GM23338 (cell line): ENCODE results near the gene ANTXR2.

ENCODE experiments used
- CREB1 ChIP-seq: fragments of 250-450 bp; sonication (Bioruptor Pico); IDR thresholded peaks from 2 replicates; pipeline ENCODE4 v1.5.0; 2020; ENCODE audit warnings: low read depth, mild to moderate bottlenecking, moderate library complexity
- EZH2 ChIP-seq: fragments of 200-600 bp; sonication (generic); IDR thresholded peaks from one replicate; pipeline ENCODE4 v1.8.0; 2017; ENCODE audit warnings: antibody characterized with exemption, mild to moderate bottlenecking, low read depth; ENCODE audit not compliant: unreplicated experiment
- EZH2phosphoT487 ChIP-seq: fragments of 200-600 bp; sonication (generic); IDR thresholded peaks from one replicate; pipeline ENCODE4 v1.8.1; 2018; ENCODE audit warnings: antibody characterized with exemption; ENCODE audit not compliant: unreplicated experiment
- JUNB ChIP-seq: IDR thresholded peaks from one replicate; pipeline ENCODE4 v1.6.1; 2016; ENCODE audit warnings: antibody characterized with exemption; ENCODE audit not compliant: unreplicated experiment
- NANOG ChIP-seq: IDR thresholded peaks from 2 replicates; pipeline ENCODE4 v1.6.1; 2016; ENCODE audit warnings: antibody characterized with exemption, borderline replicate concordance
- POLR2AphosphoS5 ChIP-seq: IDR thresholded peaks from 2 replicates; pipeline ENCODE4 v1.6.1; 2016; ENCODE audit warnings: antibody characterized with exemption, low read depth
- STAT1 ChIP-seq: IDR thresholded peaks from one replicate; pipeline ENCODE4 v1.6.1; 2016; ENCODE audit warnings: antibody characterized with exemption; ENCODE audit not compliant: unreplicated experiment
- ZNF114 ChIP-seq: fragments of 250-450 bp; sonication (Bioruptor Pico); IDR thresholded peaks from 2 replicates; pipeline ENCODE4 v1.5.0; 2020; ENCODE audit warnings: mild to moderate bottlenecking, moderate library complexity
- ZNF331 ChIP-seq: fragments of 250-450 bp; sonication (Bioruptor Pico); IDR thresholded peaks from 2 replicates; pipeline ENCODE4 v1.5.0; 2020; ENCODE audit warnings: low read depth, mild to moderate bottlenecking, moderate library complexity
- TF ChIP-seq, protein P1 (sequence below), 2 experiments: fragments of 200-600 bp in 1 of 2; sonication (generic) in 1 of 2; conservative IDR thresholded peaks; 2 replicates each; pipeline versions ENCODE4 v1.5.1 to v1.6.1; 2016 to 2017; ENCODE audit warnings: antibody characterized with exemption in 2 of 2, low read depth in 2 of 2, mild to moderate bottlenecking in 2 of 2, moderate library complexity in 1 of 2
- TF ChIP-seq, protein P2 (sequence below): IDR thresholded peaks from one replicate; pipeline ENCODE4 v1.6.1; 2018; ENCODE audit warnings: antibody characterized with exemption; ENCODE audit not compliant: unreplicated experiment
- TF ChIP-seq, protein P3 (sequence below): IDR thresholded peaks from 2 replicates; pipeline ENCODE4 v1.6.1; 2016; ENCODE audit warnings: antibody characterized with exemption
- TF ChIP-seq, protein P4 (sequence below): fragments of 250-450 bp; sonication (Bioruptor Pico); IDR thresholded peaks from 2 replicates; pipeline ENCODE4 v1.5.0; 2020; ENCODE audit warnings: mild to moderate bottlenecking, moderate library complexity

DNA sequence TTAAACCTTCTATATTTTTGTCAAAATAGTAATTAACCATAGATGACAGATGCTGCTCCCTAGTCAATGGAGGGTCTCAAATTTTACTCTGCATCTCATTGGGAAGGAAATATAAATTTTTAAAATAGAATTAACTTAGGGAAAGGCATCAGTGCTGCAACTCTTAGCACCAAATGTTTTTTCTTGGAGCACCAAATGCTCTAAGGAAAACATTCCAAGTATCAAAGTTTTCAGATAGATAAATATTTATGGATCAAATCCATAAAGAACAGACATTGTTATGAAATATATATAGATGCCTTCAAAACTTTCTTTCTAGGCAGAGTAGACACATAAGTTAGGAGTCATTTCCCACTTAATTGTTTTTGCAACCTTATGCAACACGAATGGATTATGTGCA, 168.7 kb downstream of the ANTXR2 start:
- TF ChIP-seq POLR2AphosphoS5 (no peak), EZH2phosphoT487 (no peak), EZH2 (no peak), STAT1 (no peak), ZNF331 (no peak), NANOG (no peak), CREB1 (CRISPR knock-in tag) (no peak), JUNB (no peak), ZNF114 (CRISPR knock-in tag) (no peak)
- TF ChIP-seq, protein P1, sequence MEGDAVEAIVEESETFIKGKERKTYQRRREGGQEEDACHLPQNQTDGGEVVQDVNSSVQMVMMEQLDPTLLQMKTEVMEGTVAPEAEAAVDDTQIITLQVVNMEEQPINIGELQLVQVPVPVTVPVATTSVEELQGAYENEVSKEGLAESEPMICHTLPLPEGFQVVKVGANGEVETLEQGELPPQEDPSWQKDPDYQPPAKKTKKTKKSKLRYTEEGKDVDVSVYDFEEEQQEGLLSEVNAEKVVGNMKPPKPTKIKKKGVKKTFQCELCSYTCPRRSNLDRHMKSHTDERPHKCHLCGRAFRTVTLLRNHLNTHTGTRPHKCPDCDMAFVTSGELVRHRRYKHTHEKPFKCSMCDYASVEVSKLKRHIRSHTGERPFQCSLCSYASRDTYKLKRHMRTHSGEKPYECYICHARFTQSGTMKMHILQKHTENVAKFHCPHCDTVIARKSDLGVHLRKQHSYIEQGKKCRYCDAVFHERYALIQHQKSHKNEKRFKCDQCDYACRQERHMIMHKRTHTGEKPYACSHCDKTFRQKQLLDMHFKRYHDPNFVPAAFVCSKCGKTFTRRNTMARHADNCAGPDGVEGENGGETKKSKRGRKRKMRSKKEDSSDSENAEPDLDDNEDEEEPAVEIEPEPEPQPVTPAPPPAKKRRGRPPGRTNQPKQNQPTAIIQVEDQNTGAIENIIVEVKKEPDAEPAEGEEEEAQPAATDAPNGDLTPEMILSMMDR (conservative IDR thresholded peaks at IDR 0.05; ENCODE audit: low read depth in 2 of 2): no peak
- TF ChIP-seq, protein P2, sequence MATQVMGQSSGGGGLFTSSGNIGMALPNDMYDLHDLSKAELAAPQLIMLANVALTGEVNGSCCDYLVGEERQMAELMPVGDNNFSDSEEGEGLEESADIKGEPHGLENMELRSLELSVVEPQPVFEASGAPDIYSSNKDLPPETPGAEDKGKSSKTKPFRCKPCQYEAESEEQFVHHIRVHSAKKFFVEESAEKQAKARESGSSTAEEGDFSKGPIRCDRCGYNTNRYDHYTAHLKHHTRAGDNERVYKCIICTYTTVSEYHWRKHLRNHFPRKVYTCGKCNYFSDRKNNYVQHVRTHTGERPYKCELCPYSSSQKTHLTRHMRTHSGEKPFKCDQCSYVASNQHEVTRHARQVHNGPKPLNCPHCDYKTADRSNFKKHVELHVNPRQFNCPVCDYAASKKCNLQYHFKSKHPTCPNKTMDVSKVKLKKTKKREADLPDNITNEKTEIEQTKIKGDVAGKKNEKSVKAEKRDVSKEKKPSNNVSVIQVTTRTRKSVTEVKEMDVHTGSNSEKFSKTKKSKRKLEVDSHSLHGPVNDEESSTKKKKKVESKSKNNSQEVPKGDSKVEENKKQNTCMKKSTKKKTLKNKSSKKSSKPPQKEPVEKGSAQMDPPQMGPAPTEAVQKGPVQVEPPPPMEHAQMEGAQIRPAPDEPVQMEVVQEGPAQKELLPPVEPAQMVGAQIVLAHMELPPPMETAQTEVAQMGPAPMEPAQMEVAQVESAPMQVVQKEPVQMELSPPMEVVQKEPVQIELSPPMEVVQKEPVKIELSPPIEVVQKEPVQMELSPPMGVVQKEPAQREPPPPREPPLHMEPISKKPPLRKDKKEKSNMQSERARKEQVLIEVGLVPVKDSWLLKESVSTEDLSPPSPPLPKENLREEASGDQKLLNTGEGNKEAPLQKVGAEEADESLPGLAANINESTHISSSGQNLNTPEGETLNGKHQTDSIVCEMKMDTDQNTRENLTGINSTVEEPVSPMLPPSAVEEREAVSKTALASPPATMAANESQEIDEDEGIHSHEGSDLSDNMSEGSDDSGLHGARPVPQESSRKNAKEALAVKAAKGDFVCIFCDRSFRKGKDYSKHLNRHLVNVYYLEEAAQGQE: no peak
- TF ChIP-seq, protein P3, sequence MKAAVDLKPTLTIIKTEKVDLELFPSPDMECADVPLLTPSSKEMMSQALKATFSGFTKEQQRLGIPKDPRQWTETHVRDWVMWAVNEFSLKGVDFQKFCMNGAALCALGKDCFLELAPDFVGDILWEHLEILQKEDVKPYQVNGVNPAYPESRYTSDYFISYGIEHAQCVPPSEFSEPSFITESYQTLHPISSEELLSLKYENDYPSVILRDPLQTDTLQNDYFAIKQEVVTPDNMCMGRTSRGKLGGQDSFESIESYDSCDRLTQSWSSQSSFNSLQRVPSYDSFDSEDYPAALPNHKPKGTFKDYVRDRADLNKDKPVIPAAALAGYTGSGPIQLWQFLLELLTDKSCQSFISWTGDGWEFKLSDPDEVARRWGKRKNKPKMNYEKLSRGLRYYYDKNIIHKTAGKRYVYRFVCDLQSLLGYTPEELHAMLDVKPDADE: no peak
- TF ChIP-seq, protein P4, sequence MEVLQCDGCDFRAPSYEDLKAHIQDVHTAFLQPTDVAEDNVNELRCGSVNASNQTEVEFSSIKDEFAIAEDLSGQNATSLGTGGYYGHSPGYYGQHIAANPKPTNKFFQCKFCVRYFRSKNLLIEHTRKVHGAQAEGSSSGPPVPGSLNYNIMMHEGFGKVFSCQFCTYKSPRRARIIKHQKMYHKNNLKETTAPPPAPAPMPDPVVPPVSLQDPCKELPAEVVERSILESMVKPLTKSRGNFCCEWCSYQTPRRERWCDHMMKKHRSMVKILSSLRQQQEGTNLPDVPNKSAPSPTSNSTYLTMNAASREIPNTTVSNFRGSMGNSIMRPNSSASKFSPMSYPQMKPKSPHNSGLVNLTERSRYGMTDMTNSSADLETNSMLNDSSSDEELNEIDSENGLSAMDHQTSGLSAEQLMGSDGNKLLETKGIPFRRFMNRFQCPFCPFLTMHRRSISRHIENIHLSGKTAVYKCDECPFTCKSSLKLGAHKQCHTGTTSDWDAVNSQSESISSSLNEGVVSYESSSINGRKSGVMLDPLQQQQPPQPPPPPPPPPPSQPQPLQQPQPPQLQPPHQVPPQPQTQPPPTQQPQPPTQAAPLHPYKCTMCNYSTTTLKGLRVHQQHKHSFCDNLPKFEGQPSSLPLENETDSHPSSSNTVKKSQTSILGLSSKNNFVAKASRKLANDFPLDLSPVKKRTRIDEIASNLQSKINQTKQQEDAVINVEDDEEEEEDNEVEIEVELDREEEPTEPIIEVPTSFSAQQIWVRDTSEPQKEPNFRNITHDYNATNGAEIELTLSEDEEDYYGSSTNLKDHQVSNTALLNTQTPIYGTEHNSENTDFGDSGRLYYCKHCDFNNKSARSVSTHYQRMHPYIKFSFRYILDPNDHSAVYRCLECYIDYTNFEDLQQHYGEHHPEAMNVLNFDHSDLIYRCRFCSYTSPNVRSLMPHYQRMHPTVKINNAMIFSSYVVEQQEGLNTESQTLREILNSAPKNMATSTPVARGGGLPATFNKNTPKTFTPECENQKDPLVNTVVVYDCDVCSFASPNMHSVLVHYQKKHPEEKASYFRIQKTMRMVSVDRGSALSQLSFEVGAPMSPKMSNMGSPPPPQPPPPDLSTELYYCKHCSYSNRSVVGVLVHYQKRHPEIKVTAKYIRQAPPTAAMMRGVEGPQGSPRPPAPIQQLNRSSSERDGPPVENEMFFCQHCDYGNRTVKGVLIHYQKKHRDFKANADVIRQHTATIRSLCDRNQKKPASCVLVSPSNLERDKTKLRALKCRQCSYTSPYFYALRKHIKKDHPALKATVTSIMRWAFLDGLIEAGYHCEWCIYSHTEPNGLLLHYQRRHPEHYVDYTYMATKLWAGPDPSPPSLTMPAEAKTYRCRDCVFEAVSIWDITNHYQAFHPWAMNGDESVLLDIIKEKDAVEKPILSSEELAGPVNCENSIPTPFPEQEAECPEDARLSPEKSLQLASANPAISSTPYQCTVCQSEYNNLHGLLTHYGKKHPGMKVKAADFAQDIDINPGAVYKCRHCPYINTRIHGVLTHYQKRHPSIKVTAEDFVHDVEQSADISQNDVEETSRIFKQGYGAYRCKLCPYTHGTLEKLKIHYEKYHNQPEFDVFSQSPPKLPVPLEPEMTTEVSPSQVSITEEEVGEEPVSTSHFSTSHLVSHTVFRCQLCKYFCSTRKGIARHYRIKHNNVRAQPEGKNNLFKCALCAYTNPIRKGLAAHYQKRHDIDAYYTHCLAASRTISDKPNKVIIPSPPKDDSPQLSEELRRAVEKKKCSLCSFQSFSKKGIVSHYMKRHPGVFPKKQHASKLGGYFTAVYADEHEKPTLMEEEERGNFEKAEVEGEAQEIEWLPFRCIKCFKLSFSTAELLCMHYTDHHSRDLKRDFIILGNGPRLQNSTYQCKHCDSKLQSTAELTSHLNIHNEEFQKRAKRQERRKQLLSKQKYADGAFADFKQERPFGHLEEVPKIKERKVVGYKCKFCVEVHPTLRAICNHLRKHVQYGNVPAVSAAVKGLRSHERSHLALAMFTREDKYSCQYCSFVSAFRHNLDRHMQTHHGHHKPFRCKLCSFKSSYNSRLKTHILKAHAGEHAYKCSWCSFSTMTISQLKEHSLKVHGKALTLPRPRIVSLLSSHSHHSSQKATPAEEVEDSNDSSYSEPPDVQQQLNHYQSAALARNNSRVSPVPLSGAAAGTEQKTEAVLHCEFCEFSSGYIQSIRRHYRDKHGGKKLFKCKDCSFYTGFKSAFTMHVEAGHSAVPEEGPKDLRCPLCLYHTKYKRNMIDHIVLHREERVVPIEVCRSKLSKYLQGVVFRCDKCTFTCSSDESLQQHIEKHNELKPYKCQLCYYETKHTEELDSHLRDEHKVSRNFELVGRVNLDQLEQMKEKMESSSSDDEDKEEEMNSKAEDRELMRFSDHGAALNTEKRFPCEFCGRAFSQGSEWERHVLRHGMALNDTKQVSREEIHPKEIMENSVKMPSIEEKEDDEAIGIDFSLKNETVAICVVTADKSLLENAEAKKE (CRISPR knock-in tag): no peak
